Measurements from ENCODE around the gene USP54. TPM values are rescaled to one million over a fixed set of nuclear protein-coding genes. Genes with fewer than 3 reads are reported as not detected.
A peak's percentile ranks its signal among the peaks of the same experiment; 100 is the strongest.

USP54 gene
- total and polyA plus RNA-seq, 2 donors (not counting 1 experiment from before 2014, with no cell fraction given): 2.3 to 12.9 TPM

GRCh38 chr10:73495226-73495883 is 95.8 kb downstream of the USP54 start:
- H3K4me3 ChIP-seq (ENCODE audit: control extremely low read depth in 1 of 5, extremely low read depth in 1 of 5, insufficient read depth in 1 of 5, low read depth in 2 of 5, low read length in 4 of 5): peak overlapping the region; percentile 63 to 97 (median 85)
- under 1% methylated on average over 50 of the region's 55 CpGs for WGBS (ENCODE audit: insufficient coverage)

More at GRCh38 chr10:73495226-73495883, 95.8 kb downstream of the USP54 start:
- H3K4me1 ChIP-seq (ENCODE audit: control insufficient read depth in 2 of 2, insufficient read depth in 2 of 2, low read length in 2 of 2): peaks cover 26 to 33% of the 10 kb centered on the region in 2 donors
- H3K9me3 ChIP-seq (ENCODE audit: control extremely low read depth in 1 of 3, control insufficient read depth in 2 of 3, insufficient read depth in 1 of 3, low read length in 2 of 3): no peaks in the 10 kb centered on the region
- no peak for TF ChIP-seq EZH2 (IDR thresholded peaks at IDR 0.05; ENCODE audit: borderline replicate concordance, insufficient read depth, low read depth, low read length, poor library complexity, severe bottlenecking)
- TF ChIP-seq CTCF (IDR thresholded peaks at IDR 0.05): no peak
- Mint-ChIP-seq H3K4me3 (peak overlapping the region; percentile 94), H3K9me3 (ENCODE audit: insufficient read depth) (no peaks in the 10 kb centered on the region), H3K4me1 (peaks cover 49% of the 10 kb centered on the region), H3K27me3 (no peaks in the 10 kb centered on the region), H3K27ac (peak overlapping the region; percentile 96)
- CTCF ChIA-PET: interaction anchor here (1.0 to 1.5 kb wide), 2 partner anchors 148 to 385 kb away, joined by 3 to 4 read pairs; no protein-coding TSS in a partner anchor
- H2AFZ ChIP-seq (ENCODE audit: insufficient read depth, low read depth, low read length, poor library complexity, severe bottlenecking): peak overlapping the region; percentile 84
- peak; percentile 91 for ATAC-seq (ENCODE audit: low read depth)
- H3K4me2 ChIP-seq (replicated peaks; ENCODE audit: low read depth, low read length, poor library complexity, severe bottlenecking): peak overlapping the region; percentile 79
- peak overlapping the region; percentile 89 to 93 for H3K27ac ChIP-seq (ENCODE audit: low read length in 2 of 2)
- intact Hi-C loops (cut with micrococcal nuclease): loop anchor here (2.0 to 5.0 kb wide), 5 partner anchors 249 to 1737 kb away; partner anchors contain the start of genes DNAJC9, ECD, FAM149B1 and P4HA1
- peaks cover 56% of the 10 kb centered on the region for H3K79me2 ChIP-seq (ENCODE audit: control insufficient read depth, insufficient read depth, low read length)
- H4K20me1 ChIP-seq (ENCODE audit: control insufficient read depth, insufficient read depth, low read length, poor library complexity, severe bottlenecking): no peaks in the 10 kb centered on the region
- DNase-seq: peak; percentile 91
- H3K36me3 ChIP-seq (replicated peaks in 1 of 2; ENCODE audit: control extremely low read depth in 1 of 2, control insufficient read depth in 1 of 2, extremely low read depth in 1 of 2, insufficient read depth in 2 of 2, low read length in 1 of 2): peaks cover 2 to 3% of the 10 kb centered on the region in 2 experiments
- no peaks in the 10 kb centered on the region for H3K27me3 ChIP-seq (replicated peaks in 1 of 4; ENCODE audit: control extremely low read depth in 1 of 4, control insufficient read depth in 3 of 4, insufficient read depth in 4 of 4, low read length in 3 of 4)
- H3K9ac ChIP-seq (ENCODE audit: low read length): peak overlapping the region; percentile 90
- POLR2A ChIA-PET: interaction anchor here (0.6 to 2.1 kb wide), 14 partner anchors 10 to 1999 kb away, joined by 3 to 9 read pairs (median 6); partner anchors contain the start of gene ANXA7

Measured in B cell (primary cell).